ENCODE results near the gene CLEC4G.
"Not testable (repeated sequence)": the region's sequence is repeated elsewhere in the genome, so short reads cannot be mapped to it uniquely, and the experiment has no call there.

Gene CLEC4G, protein sequence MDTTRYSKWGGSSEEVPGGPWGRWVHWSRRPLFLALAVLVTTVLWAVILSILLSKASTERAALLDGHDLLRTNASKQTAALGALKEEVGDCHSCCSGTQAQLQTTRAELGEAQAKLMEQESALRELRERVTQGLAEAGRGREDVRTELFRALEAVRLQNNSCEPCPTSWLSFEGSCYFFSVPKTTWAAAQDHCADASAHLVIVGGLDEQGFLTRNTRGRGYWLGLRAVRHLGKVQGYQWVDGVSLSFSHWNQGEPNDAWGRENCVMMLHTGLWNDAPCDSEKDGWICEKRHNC

DNA sequence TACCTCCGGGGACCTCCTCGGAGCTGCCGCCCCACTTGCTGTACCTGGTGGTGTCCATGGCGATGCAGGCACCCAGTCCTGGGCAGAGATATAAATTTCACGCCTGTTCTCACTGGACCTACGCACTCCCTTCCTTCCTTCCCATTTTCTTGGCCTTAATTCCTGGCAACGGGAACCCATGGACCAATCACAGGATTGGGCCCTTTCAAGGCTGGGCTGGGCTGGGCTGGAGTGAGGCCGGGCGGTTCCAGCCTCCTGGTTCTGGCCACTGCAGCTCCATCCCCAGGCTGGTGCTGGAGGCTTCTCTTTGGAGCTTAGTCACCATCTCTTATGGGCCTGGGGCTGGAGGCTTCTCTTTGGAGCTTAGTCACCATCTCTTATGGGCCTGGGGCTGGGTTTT is at the start of gene CLEC4G:
CLEC4G (minus strand) TSS at position 66 of the 400 bp plus-strand sequence; CDS start at position 58, 8 bp downstream.
- FAIRE-seq (no peak), DNase-seq (ENCODE audit: insufficient read length, low spot score) (no peak)

DNA sequence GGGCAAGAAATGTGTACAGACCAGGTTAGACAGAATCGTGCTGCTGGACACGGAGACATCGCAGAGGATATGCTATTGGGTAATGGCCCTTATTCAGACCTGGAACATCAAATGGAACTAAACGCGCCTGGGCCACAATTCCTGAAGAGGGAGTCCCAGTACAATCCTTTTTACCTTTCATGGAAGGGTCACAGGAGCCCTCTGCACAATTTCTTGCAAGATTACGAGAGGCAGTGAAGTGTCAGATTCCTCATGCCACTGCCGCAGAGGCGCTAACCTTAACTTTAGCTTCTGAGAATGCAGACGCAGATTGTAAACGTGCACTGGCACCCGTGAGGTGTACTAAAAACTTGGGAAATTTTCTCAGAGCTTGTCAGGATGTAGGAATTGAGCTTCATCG is 49.2 kb upstream of the CLEC4G start:
- FAIRE-seq (no peak), DNase-seq (ENCODE audit: insufficient read length, low spot score) (no peak)

DNA sequence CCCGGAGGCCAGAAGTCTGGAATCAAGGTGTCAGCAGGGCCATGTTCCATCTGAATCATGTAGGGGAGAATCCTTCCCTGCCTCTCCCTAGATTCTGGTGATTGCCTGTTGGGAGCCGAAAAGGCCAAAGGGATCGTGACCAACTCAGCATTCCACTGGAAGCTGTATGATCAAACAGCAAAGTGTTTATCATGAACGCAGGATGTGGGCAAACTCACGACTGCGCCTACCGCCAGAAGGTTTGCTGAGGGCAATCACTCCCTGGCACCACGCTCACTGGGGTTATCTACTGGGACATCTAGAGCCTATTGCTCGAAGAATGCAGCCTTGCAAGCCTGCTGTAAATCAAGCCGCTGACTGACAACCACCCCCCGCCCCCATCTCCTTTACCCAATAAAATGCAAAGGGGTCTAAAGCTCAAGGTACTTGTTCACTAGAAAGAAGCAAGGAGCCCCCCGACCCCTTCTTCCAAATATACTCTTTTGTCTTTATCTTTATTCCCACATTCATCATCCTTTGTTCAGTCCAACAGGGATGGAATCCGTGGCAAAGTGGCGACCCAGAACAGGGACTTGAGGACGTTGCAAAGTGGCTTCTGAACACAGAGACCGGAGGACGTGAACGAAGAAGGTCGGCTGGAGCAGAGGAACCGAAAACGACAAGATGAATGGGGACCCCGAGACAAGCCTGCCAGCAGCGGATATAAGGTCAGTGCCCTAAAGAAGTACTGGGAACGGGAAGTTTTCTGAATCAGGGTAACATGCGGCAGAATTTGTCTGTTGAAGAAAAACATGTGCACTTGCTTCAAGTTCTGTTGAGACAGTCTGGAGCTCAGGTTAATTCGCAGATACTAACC is 47.9 kb upstream of the CLEC4G start:
- no peak for DNase-seq (ENCODE audit: insufficient read length, low spot score)
- no peak for FAIRE-seq

DNA sequence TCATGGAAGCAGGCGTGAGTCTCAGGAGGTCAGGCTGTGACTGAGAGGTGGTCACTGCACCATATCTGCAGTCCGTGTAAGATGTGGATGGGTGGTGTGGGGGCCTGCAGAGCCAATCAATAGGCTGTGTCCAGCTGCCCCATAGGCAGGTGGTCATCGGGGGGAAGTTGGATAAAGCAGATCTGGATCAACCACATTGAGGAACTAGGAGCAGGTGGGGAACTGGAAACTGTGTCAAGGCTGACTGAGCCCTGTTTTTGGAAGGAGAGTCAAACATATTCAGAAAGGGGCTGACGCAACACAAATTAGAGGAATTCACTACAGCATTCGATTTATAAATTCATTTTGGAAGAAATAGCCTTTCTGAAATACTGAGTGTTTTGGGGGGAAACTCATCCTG is 46.2 kb upstream of the CLEC4G start:
- FAIRE-seq (no peak), DNase-seq (ENCODE audit: insufficient read length, low spot score) (no peak)

DNA sequence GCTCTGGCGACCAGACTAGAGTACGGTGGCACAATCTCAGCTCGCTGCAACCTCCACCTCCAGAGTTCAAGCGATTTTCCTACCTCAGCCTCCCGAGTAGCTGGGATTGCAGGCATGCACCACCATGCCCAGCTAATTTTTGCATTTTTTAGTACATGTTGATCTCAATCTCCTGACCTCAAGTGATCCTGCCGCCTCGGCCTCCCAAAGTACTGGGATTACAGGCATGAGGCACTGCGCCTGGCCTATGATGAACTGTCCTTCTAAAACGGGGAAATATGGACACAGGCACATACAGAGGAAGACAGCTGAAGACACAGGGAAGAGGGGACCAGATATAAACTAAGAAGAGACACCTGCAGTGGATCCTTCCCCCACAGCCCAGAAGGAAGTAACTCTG is 43.9 kb upstream of the CLEC4G start:
- no peak for FAIRE-seq
- no peak for DNase-seq (ENCODE audit: insufficient read length, low spot score)

DNA sequence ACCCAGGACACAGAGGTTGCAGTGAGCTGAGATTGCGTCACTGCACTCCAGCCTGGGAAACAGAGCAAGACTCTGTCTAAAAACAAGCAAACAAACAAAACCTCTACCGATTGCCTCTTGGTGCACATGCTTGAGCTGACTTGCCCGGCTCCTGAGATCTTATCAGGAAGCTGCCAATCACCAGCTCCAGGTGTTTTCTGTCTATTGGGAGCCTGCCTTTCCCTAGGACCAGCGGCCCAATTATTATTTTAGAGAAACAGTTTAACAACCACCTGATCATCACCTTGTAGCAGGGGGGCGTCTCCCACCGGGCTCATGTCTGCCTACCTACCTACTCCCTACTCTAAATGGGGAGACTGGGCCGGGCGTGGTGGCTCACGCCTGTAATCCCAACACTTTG is 41.9 kb upstream of the CLEC4G start:
- FAIRE-seq = no peak
- no peak for DNase-seq (ENCODE audit: insufficient read length, low spot score)

DNA sequence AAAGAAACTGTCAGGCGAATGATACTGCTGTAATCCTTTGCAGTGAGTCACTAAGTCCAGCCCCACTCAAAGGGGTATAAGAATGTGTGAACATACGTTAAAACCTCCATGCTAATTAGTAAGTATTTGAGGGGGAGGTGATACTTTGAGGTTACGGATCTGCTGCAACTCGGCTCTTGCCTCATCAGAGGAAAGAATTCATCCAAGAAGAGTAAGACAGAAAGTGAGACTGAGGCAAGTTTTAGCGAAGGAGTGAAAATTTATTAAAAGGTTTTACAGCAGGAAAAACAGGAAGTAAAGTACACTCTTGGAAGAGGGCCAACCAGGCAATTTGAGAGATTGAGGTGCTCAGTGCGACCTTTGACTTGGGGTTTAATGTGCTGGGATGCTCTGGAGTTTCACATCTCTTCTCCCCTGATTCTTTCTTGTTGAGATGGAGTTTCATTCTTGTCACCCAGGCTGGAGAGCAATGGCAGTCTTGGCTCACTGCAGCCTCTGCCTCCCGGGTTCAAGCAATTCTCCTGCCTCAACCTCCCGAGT is 40.9 kb upstream of the CLEC4G start:
- DNase-seq (ENCODE audit: insufficient read length, low spot score) (no peak), FAIRE-seq (no peak)

DNA sequence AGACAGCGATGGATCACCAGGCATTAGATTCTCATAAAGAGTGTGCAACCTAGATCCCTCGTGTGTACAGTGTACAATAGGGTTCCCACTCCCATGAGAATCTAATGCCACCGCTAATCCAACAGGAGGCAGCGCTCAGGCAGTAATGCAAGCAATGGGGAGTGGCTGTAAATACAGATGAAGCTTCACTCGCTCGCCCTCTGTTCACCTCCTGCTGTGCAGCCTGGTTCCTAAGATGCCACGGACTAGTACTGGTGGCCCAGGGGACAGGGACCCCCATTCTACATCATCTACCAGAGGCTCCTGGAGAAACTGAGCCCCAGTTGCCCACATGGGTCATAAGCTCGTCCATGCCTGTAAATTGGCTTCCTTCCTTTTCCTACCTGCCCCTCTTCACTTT is 39.2 kb upstream of the CLEC4G start:
- no peak for FAIRE-seq
- no peak for DNase-seq (ENCODE audit: insufficient read length, low spot score)

DNA sequence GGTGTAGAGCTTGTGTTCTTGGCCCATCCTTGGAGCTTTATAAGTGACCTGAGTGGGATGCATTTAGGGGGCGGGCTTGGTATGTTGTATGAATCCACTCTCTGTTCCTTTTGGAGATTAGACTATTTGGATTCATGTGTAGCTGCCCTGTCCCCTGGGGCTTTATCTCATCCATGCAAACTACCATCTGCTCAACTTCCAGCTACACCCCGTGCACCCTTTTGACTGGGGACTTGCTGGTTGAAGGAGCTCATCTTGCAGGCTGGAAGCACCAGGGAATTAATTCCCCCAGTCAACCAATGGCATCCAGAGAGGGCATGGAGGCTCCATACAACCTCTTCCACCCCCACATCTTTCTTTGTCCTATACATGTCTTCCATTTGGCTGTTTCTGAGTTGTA is 37.3 kb upstream of the CLEC4G start:
- no peak for FAIRE-seq

DNA sequence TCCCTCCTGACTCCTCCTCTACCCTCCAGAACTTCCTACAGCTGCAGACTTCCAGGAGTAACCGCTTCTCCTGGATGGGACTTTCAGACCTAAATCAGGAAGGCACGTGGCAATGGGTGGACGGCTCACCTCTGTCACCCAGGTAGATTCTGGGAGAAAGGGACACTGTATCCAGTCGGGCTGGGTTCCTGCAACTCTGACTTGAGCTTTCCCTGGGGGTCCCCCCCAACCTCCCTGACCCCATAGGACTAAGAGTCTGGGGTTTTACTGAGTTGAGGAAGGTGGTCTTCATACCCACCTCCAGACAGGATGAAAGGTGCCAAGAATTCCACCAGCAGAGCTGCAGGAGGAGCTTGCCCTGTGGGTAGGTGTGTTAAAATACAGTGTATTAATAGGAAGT is 35.6 kb upstream of the CLEC4G start:
- DNase-seq (ENCODE audit: insufficient read length, low spot score) (no peak), FAIRE-seq (no peak)

More for the DNA sequence above, 37.3 kb upstream of the CLEC4G start:
- DNase-seq (ENCODE audit: insufficient read length, low spot score) = no peak

DNA sequence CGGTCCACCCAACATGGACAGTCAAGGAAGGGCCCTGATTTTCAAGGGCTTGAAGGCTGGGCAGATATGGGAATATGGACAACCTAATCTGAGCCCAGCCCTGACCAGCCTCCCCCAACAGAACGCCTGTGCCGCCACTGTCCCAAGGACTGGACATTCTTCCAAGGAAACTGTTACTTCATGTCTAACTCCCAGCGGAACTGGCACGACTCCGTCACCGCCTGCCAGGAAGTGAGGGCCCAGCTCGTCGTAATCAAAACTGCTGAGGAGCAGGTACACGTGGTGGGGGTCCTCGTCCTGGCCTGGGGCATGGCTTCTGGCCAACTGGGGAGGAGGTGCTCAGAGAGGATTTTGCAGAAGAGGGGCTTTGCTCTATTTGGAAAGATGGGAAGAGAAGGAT is 34.6 kb upstream of the CLEC4G start:
- peak; percentile 38 for FAIRE-seq

DNA sequence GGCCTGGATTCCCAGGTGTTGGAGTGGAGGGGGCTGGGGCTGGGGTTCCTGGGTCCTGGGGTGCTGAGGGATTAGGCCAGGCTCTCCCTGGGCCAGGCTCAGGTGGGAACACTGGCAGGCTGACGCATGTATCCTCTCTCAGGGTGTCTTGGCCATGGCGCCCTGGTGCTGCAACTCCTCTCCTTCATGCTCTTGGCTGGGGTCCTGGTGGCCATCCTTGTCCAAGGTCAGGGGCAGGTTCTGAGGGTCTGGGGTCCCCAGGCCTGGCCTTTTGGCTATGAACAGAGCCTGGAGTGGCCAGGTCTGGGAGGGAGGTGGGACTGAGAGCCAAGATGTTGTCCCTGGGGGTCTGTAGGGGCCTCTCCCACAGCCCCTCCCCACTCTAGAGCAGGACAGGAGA is 33.1 kb upstream of the CLEC4G start:
- FAIRE-seq; DNase-seq (ENCODE audit: insufficient read length, low spot score): not testable (repeated sequence)

More for the DNA sequence above, 34.6 kb upstream of the CLEC4G start:
- DNase-seq (ENCODE audit: insufficient read length, low spot score) = no peak

DNA sequence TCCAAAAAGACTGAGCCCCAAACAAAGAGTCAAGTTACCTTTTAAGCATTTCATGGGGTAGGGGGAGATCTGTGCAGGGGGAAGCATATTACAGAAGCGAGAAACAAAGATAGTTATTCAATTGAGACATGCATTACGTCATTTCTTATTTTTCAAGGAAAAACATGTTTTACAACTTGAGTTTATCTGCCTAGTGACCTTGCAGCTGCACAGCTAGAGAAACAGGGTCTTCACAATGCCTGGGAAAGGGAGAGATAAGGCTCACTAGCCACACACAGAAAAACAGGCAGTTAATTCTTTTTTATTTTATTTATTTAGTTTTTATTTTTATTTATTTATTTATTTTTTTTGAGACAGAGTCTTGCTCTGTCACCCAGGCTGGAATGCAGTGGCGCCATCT is 32.2 kb upstream of the CLEC4G start:
- not testable (repeated sequence) for FAIRE-seq; DNase-seq (ENCODE audit: insufficient read length, low spot score)

DNA sequence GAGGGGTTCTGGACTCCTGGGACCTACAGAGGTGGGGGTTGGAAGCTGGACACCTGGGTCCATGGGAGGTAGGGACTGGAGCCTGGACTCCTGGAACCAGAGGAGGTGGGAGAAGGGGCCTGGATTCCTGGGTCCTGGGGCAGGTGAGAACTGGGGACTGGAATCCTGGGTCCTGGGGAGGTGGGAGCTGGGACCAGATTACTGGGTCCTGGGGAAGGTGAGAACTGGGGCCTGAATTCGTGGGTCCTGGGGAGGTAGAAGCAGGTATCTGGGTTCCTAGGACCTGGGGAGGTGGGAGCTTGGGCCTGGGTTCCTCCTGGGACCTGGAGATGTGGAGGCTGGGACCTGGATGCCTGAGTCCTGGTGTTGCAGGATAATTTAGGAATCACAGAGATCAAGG is 31.8 kb upstream of the CLEC4G start:
- no peak for FAIRE-seq
- no peak for DNase-seq (ENCODE audit: insufficient read length, low spot score)

DNA sequence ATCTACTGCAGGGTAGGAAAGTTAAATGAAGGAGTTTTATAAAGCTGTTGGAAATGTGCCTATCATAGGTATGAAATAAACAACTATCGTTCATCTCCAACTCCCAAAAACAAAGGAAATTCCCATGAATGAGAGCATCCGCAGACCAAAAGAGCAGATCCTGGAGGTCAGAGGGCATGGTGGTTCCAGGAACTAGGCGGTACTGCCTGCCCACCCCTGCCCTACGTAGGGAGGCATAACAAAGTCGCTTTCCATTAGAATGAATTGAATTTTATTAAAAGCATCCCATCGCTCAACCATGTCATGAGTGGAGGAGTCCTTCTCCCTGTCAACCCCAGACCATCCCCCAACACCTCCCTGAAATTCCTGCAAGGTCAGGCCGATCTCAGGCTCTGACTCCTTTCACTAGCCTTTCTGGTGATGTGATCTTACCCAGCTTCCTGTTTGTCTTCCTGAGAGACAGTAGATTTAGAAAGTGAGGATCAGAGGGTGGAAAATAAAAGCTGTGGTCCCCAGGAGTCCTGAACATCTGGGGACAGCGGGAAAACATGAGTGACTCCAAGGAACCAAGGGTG is 30.9 kb upstream of the CLEC4G start, which contains the start of gene CLEC4M:
CLEC4M (plus strand) TSS at position 525 of the 575 bp plus-strand sequence; CDS start at position 549, 24 bp downstream.
- no peak for DNase-seq (ENCODE audit: insufficient read length, low spot score)
- no peak for FAIRE-seq

DNA sequence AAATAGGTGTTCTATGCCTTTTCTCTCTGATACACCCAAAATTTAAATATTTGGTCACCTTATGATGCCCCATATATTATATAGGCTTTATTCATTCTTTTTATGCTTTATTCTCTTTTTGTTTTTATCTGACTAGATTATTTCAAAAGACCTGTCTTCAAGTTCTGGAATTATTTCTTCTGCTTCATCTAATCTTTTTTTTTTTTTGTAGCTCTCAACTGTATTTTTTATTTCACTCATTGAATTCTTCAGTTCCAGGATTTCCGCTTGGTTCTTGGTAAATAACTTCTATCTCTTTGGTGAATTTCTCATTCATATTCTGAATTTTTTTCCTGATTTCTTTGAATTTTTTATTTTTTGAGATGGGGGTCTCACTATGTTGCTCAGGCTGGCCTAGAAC is 27.2 kb upstream of the CLEC4G start:
- FAIRE-seq = no peak

DNA sequence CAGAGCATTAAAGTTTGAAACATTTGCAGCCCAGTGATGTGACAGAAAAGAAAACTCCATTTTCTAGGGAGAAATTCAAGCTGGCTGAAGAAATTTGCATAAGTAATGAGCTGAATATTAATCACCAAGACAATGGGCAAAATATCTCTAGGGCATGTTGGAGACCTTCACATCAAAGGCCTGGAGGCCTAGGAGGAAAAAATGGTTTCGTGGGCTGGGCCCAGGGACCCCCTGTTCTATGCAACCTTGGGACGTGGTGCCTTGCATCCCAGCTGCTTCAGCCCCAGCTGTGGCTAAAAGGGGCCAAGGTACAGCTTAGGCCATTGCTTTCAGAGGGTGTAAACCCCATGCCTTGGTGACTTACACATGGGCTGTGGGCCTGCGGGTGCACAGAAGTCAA is 25.4 kb upstream of the CLEC4G start:
- FAIRE-seq = no peak
- no peak for DNase-seq (ENCODE audit: insufficient read length, low spot score)

More for the DNA sequence above, 27.2 kb upstream of the CLEC4G start:
- no peak for DNase-seq (ENCODE audit: insufficient read length, low spot score)

DNA sequence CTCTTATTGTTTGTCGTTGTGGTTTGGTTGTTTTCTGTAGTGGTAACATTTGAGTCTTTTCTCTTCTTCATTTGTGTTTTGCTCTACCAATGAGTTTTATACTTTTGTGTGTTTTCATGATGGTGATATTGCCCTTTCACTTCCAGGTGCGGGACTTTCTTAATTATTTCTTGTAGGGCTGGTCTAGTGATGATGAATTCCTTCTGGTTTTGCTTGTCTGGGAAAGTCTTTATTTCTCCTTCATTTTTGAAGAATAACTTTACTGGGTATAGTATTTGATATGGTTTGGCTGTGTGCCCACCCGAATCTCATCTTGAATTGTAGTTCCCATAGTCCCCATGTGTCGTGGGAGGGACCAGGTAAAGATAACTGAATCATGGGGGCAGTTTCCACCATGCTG is 24.3 kb upstream of the CLEC4G start:
- FAIRE-seq = no peak
- no peak for DNase-seq (ENCODE audit: insufficient read length, low spot score)

DNA sequence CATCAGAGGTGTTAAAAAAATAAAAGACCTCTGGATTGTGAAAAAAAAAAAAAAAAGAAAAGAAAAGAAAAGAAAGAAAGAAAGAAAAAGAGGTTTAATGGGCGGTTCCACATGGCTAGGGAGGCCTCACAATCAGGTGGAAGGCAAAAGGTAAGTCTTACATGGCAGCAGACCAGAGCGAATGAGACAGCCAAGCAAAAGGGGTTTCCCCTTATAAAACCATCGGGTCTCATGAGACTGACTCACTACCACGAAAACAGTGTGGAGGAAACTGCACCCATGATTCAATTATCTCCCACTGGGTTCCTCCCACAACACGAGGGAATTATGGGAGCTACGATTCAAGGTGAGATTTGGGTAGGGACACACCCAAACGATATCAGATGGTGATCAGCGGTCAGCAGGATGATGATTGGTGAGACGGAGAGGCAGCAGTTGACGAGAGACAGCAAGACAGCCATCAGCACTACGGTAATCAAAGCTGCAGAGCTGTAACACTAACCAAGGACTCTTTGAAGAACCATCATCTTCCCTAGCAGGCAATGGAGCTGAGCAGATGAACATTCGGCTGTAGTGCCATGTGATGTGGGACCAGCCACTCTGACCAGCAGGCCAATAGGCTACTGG is 19.4 kb upstream of the CLEC4G start:
- DNase-seq (ENCODE audit: insufficient read length, low spot score) (no peak), FAIRE-seq (no peak)

DNA sequence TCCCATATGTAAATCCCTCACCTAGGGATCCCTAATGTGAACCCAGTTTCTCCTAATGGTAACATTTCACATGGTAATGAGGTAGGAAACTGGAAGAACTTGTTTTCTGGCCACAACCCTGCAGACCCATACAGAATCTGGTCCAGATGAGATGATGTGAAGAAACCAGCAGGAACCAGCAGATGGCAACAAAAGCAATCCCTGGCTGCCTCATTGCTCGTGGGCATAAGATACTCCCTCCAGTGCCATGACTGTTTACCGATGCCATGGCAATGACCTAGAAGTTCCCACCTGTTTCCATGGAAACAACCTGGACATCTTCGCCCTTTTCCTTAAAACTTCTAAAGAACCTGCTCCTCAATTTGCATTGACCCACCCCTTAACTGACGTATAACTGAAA is 16.8 kb upstream of the CLEC4G start:
- no peak for FAIRE-seq

DNA sequence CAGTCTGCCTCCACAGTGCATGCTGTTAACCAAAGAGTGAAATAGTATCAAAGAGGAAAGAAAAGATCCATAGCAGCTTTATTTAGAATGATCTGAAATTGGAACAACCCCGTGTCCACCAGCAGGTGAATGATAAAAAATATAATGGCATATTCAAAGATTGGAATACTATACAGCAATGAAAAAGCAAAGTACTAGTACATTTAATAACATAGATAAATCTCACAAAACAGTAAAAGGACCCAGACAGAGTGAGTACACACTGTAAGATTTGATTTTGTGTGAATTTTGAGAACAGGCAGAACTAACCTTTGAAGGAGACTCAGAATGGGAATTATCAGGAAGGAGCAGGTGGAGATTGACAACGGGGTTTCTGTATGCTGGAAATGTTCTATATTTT is 16.3 kb upstream of the CLEC4G start:
- no peak for FAIRE-seq
- DNase-seq (ENCODE audit: insufficient read length, low spot score) = no peak

More for the DNA sequence above, 16.8 kb upstream of the CLEC4G start:
- peak; percentile 30 for DNase-seq (ENCODE audit: insufficient read length, low spot score)
